NCI-H226 (cell line): ENCODE data around the gene LINGO1.

Source experiments
- DNase-seq: peaks from one replicate; pipeline ENCODE4 v3.0.0-alpha.2; 2015

Gene LINGO1

GRCh38 chr15:77589839-77590238 is 42.9 kb downstream of the LINGO1 start:
- DNase-seq: no peak

- no peak for DNase-seq
These were observed 44.6 kb downstream of the LINGO1 start for GRCh38 chr15:77588126-77588525.

- DNase-seq: no peak
These were observed 48.0 kb downstream of the LINGO1 start for GRCh38 chr15:77584691-77585090.

GRCh38 chr15:77584201-77584600 is 48.5 kb downstream of the LINGO1 start:
- DNase-seq: no peak

GRCh38 chr15:77582763-77583162 is 49.9 kb downstream of the LINGO1 start:
- no peak for DNase-seq

GRCh38 chr15:77581896-77582569 is 50.7 kb downstream of the LINGO1 start:
- DNase-seq: no peak

GRCh38 chr15:77580996-77581682 is 51.6 kb downstream of the LINGO1 start:
- DNase-seq: no peak

- no peak for DNase-seq
These were observed 53.1 kb downstream of the LINGO1 start for GRCh38 chr15:77579498-77580188.

GRCh38 chr15:77578641-77579372 is 53.9 kb downstream of the LINGO1 start:
- no peak for DNase-seq

GRCh38 chr15:77577366-77577950 is 55.3 kb downstream of the LINGO1 start:
- no peak for DNase-seq

GRCh38 chr15:77576538-77576937 is 56.2 kb downstream of the LINGO1 start:
- DNase-seq: no peak

- DNase-seq: no peak
These were observed 57.3 kb downstream of the LINGO1 start for GRCh38 chr15:77575203-77575934.

GRCh38 chr15:77574521-77575202 is 58.0 kb downstream of the LINGO1 start:
- no peak for DNase-seq

- DNase-seq: no peak
These were observed 58.9 kb downstream of the LINGO1 start for GRCh38 chr15:77573802-77574201.

GRCh38 chr15:77572186-77572585 is 60.5 kb downstream of the LINGO1 start:
- DNase-seq: no peak

GRCh38 chr15:77571741-77572140 is 61.0 kb downstream of the LINGO1 start:
- DNase-seq: no peak

GRCh38 chr15:77571181-77571580 is 61.5 kb downstream of the LINGO1 start:
- DNase-seq: no peak

GRCh38 chr15:77569729-77570125 is 63.0 kb downstream of the LINGO1 start:
- no peak for DNase-seq

GRCh38 chr15:77568973-77569728 is 63.6 kb downstream of the LINGO1 start:
- DNase-seq: no peak

- DNase-seq: no peak
These were observed 64.4 kb downstream of the LINGO1 start for GRCh38 chr15:77568014-77568972.
